ENCODE results near the gene CEMP1. TPM values are rescaled to one million over a fixed set of nuclear protein-coding genes. Genes with fewer than 3 reads are reported as not detected.

Gene CEMP1
- total RNA-seq, 1 experiment from 2014 or later = not detected

DNA sequence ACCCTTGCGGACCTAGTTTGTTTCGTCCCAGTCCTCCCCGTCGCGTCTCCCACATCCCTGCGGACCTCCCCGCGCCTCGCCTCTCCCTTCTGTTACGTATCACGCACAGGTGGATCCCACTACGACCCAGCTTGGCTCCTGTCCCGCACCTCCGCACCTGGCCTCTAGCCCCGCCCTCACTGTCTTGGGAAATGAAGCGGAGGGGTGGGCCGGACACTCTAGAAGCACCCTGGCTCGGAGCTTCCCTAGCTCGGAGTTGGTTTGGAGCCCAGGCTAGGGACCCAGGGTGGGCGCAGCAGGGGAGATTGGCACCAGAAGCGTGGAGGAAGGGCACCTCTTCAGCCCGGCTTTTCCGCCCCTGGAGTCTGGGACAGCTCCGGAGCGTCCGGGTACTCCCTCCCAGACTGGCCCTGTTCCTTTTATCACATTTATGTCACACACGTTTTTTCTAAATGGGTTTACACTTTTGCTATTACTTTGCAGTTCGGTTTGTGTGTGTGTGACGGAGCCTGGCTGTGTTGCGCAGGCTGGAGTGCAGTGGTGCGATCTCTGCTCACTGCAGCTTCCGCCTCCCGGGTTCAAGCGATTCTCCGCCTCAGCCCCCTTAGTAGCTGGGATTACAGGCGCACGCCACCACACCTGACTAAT, 1.4 kb upstream of the CEMP1 start:
- H3K27me3 ChIP-seq (replicated peaks; ENCODE audit: insufficient read depth, low read depth, low read length, poor library complexity) = no peaks in the 10 kb centered on the region
- H3K27ac ChIP-seq (ENCODE audit: low read depth, low read length, poor library complexity, severe bottlenecking) = peak overlapping the region; percentile 83
- TF ChIP-seq, protein P1, sequence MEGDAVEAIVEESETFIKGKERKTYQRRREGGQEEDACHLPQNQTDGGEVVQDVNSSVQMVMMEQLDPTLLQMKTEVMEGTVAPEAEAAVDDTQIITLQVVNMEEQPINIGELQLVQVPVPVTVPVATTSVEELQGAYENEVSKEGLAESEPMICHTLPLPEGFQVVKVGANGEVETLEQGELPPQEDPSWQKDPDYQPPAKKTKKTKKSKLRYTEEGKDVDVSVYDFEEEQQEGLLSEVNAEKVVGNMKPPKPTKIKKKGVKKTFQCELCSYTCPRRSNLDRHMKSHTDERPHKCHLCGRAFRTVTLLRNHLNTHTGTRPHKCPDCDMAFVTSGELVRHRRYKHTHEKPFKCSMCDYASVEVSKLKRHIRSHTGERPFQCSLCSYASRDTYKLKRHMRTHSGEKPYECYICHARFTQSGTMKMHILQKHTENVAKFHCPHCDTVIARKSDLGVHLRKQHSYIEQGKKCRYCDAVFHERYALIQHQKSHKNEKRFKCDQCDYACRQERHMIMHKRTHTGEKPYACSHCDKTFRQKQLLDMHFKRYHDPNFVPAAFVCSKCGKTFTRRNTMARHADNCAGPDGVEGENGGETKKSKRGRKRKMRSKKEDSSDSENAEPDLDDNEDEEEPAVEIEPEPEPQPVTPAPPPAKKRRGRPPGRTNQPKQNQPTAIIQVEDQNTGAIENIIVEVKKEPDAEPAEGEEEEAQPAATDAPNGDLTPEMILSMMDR (conservative IDR thresholded peaks at IDR 0.05; ENCODE audit: low read depth, low read length) = no peak
- no peak for TF ChIP-seq EZH2 (IDR thresholded peaks at IDR 0.05; ENCODE audit: borderline replicate concordance, low read depth, low read length, poor library complexity, severe bottlenecking)
- peak; percentile 71 for DNase-seq (ENCODE audit: low spot score)
- H3K4me3 ChIP-seq (ENCODE audit: low read depth, low read length, poor library complexity, severe bottlenecking) = peak overlapping the region; percentile 61
- CTCF ChIA-PET = no interaction called here
- POLR2A ChIA-PET (ENCODE audit: low non-redundant PET) = no interaction called here
- H3K36me3 ChIP-seq (ENCODE audit: insufficient read depth, low read length, poor library complexity, severe bottlenecking) = peaks cover 10% of the 10 kb centered on the region
- H3K9me3 ChIP-seq (ENCODE audit: low read depth, low read length, poor library complexity, severe bottlenecking) = no peaks in the 10 kb centered on the region
- BruUV-seq (replicated peaks) = no TSS peak
- intact Hi-C loops (cut with micrococcal nuclease; ENCODE audit: unreplicated experiment) = no loop called here
- H3K4me1 ChIP-seq (ENCODE audit: insufficient read depth, low read length, poor library complexity, severe bottlenecking) = peaks cover 5% of the 10 kb centered on the region

DNA sequence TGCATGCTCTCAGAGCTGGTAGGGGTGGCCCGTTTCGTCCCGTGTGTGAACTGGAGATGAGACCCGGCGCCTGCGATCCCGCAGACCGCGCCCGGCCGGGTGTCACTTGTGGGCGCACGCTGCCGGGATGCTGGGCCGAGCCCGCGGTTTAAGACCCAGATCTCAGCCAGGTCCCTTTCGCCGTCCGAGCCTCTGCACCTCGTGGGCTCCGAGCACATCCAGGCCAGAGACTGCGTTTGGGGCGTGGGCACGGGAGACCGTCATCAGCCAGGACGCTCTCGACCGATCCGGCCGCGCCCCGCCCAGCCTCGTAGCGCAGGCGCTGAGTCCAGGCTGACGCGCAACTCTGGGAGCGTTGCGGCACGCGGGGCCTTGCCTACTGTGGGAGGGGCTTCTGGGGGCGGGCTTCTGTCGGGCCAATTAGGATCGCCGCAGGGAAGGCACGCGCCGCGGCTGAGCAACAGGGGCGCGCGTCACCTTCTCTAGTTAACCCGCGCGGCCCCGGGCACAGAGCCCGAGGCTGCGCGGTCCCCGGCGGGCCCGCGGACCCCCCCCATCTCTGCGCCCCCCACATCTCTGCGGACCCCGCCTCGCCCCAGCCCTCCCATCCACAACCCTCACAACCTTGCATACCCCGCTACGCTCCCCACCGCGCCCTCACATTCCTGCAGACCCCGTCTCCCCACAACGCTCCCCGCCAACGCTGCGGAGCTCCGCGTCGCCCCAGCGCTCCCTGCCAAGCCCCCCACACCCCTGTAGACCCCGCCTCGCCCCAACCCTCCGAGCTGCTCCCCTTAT, 687 bp upstream of the CEMP1 start:
- POLR2A ChIA-PET (ENCODE audit: low non-redundant PET) = interaction anchor here (0.7 kb wide), 1 partner anchor 206 kb away, joined by 11 read pairs; no protein-coding TSS in a partner anchor
- peak overlapping the region; percentile 83 for H3K27ac ChIP-seq (ENCODE audit: low read depth, low read length, poor library complexity, severe bottlenecking)
- peak overlapping the region; percentile 61 for H3K4me3 ChIP-seq (ENCODE audit: low read depth, low read length, poor library complexity, severe bottlenecking)
- no peaks in the 10 kb centered on the region for H3K27me3 ChIP-seq (replicated peaks; ENCODE audit: insufficient read depth, low read depth, low read length, poor library complexity)
- H3K9me3 ChIP-seq (ENCODE audit: low read depth, low read length, poor library complexity, severe bottlenecking) = no peaks in the 10 kb centered on the region
- no peak for TF ChIP-seq EZH2 (IDR thresholded peaks at IDR 0.05; ENCODE audit: borderline replicate concordance, low read depth, low read length, poor library complexity, severe bottlenecking)
- TF ChIP-seq, protein P1 (conservative IDR thresholded peaks at IDR 0.05; ENCODE audit: low read depth, low read length) = no peak
- CTCF ChIA-PET = no interaction called here
- H3K4me1 ChIP-seq (ENCODE audit: insufficient read depth, low read length, poor library complexity, severe bottlenecking) = peaks cover 5% of the 10 kb centered on the region
- intact Hi-C loops (cut with micrococcal nuclease; ENCODE audit: unreplicated experiment) = no loop called here
- H3K36me3 ChIP-seq (ENCODE audit: insufficient read depth, low read length, poor library complexity, severe bottlenecking) = peaks cover 10% of the 10 kb centered on the region
- DNase-seq (ENCODE audit: low spot score) = peak; percentile 98
- BruUV-seq (replicated peaks) = no TSS peak

DNA sequence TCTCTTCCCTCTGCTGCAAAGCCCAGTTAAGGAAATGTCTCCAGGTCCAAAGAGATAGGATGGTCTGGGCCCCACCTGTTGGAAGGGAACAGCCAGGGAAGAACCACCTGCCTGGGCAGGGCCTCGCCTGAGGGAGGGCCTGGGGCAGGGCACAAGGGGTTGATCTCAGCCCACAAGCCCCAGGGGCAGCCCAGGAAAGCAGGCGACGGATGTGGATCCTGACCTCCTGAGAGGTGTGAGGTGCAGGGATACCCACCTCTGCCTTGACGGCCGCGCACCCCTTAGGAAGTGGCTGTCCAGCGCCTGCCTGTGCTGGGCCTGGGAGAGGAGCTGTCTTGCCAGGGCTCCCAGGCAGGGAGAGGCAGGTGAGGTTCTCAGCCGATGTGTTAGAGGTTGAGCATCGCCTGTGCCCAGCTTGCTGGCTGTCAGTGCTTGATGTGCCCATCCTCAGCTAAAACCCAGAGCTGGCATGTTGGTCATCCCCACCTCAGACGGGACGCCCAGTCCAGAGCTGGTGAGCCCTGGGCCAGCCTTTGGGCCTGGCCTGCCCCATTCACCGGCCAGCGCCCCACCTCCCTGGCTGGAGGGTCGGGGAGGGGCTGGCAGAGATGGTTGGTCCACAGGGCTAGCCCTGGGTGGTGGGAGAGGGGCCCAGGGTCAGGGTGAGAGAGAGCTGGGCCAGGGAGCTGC, 434 bp downstream of the CEMP1 start:
- Histone ChIP-seq H3K36me3 (ENCODE audit: insufficient read depth, low read length, poor library complexity, severe bottlenecking) (peaks cover 10% of the 10 kb centered on the region), H3K27me3 (replicated peaks; ENCODE audit: insufficient read depth, low read depth, low read length, poor library complexity) (no peaks in the 10 kb centered on the region), H3K9me3 (ENCODE audit: low read depth, low read length, poor library complexity, severe bottlenecking) (no peaks in the 10 kb centered on the region), H3K4me1 (ENCODE audit: insufficient read depth, low read length, poor library complexity, severe bottlenecking) (peaks cover 5% of the 10 kb centered on the region), H3K27ac (ENCODE audit: low read depth, low read length, poor library complexity, severe bottlenecking) (peak overlapping the region; percentile 83), H3K4me3 (ENCODE audit: low read depth, low read length, poor library complexity, severe bottlenecking) (peak overlapping the region; percentile 61)
- POLR2A ChIA-PET (ENCODE audit: low non-redundant PET) = interaction anchor here (0.6 to 0.7 kb wide), 2 partner anchors 205 to 933 kb away, joined by 6 to 11 read pairs; no protein-coding TSS in a partner anchor
- intact Hi-C loops (cut with micrococcal nuclease; ENCODE audit: unreplicated experiment) = no loop called here
- BruUV-seq (replicated peaks) = no TSS peak
- TF ChIP-seq, protein P1 (conservative IDR thresholded peaks at IDR 0.05; ENCODE audit: low read depth, low read length) = no peak
- no peak for TF ChIP-seq EZH2 (IDR thresholded peaks at IDR 0.05; ENCODE audit: borderline replicate concordance, low read depth, low read length, poor library complexity, severe bottlenecking)
- CTCF ChIA-PET = no interaction called here
- DNase-seq (ENCODE audit: low spot score) = no peak
